Sigmoid colon (tissue), 3 donors: ENCODE results near the gene P2RY12.
A peak's percentile ranks its signal among the peaks of the same experiment; 100 is the strongest.

Source experiments
- CTCF ChIP-seq, 4 experiments: fragments of 450-650 bp in 3 of 4; fragments of 200-600 bp in 1 of 4; IDR thresholded peaks; one replicate each; pipeline ENCODE4 v1.5.1; 2016 to 2019; ENCODE audit warnings: antibody characterized with exemption in 4 of 4, mild to moderate bottlenecking in 3 of 4, moderate library complexity in 2 of 4
- POLR2A ChIP-seq, 2 donors: fragments of 450-650 bp; IDR thresholded peaks; one replicate each; pipeline ENCODE4 v1.6.1; 2016; ENCODE audit warnings: antibody characterized with exemption in 2 of 2, mild to moderate bottlenecking in 2 of 2, moderate library complexity in 2 of 2

- TF ChIP-seq CTCF (IDR thresholded peaks at IDR 0.05), result peak in 2 of 4 experiments; percentile 12 to 15
- no peak for TF ChIP-seq POLR2A (IDR thresholded peaks at IDR 0.05)
Observed at GRCh38 chr3:151290673-151291072, 93.9 kb downstream of the P2RY12 start.
